Endothelial cell of umbilical vein (primary cell): ENCODE results near the gene RBM18. TPM values are rescaled to one million over a fixed set of nuclear protein-coding genes. Genes with fewer than 3 reads are reported as not detected.

Source experiments
- BruUV-seq: library from RNA; stranded (reverse); fragments of 400-500 nt; replicated peaks from 2 replicates; lab custom pipeline; 2021; lab: Mats Ljungman, UMichigan
- CTCF ChIA-PET: fragments of 300-600, 350-600 bp; sonication (Branson Sonifier 250); formaldehyde crosslinking; loops from one replicate; lab custom pipeline; 2021; ENCODE audit warnings: antibody characterized with exemption, inconsistent platforms; lab: Charles Lee
- POLR2A ChIA-PET: fragments of 300-600, 350-600 bp; sonication (Branson Sonifier 250); formaldehyde crosslinking; loops from one replicate; lab custom pipeline; 2021; ENCODE audit warnings: antibody characterized with exemption, inconsistent platforms; lab: Charles Lee
- DNase-seq: peaks from one replicate; pipeline ENCODE4 v3.0.0-alpha.2; 2011; ENCODE audit warnings: low read depth, low spot score
- FAIRE-seq: peaks from 2 replicates; lab custom pipeline; 2011; peaks lifted over from hg19 to GRCh38; lab: Jason Lieb, UNC
- H2AFZ ChIP-seq: 2 replicates; pipeline ENCODE4 v1.6.0; 2012; ENCODE audit warnings: low read depth, low read length, control low read depth, inconsistent platforms
- H3K27ac ChIP-seq: 2 replicates; pipeline ENCODE4 v1.5.1; 2011; ENCODE audit warnings: low read depth, mild to moderate bottlenecking, control low read depth, low read length, moderate library complexity; ENCODE audit not compliant: insufficient read depth
- H3K27me3 ChIP-seq, 2 experiments: 2 replicates each; pipeline versions ENCODE4 v1.6.0 to v1.6.1; 2011; ENCODE audit warnings: low read length in 2 of 2, mixed read lengths in 1 of 2; ENCODE audit not compliant: control insufficient read depth in 2 of 2, insufficient read depth in 2 of 2
- H3K36me3 ChIP-seq, 2 experiments: 2 replicates in 1 of 2; 3 replicates in 1 of 2; pipeline ENCODE4 v1.5.1; 2011; ENCODE audit warnings: low read length in 2 of 2, mild to moderate bottlenecking in 1 of 2, moderate library complexity in 1 of 2; ENCODE audit not compliant: control insufficient read depth in 2 of 2, insufficient read depth in 2 of 2; ENCODE audit errors: extremely low read depth in 1 of 2
- H3K4me1 ChIP-seq: 3 replicates; pipeline ENCODE4 v1.5.1; 2011; ENCODE audit warnings: mild to moderate bottlenecking, low read length; ENCODE audit not compliant: control insufficient read depth, insufficient read depth; ENCODE audit errors: extremely low read depth
- H3K4me2 ChIP-seq: 2 replicates; pipeline ENCODE4 v1.6.1; 2011; ENCODE audit warnings: low read length, control low read depth, mixed read lengths; ENCODE audit not compliant: insufficient read depth
- H3K4me3 ChIP-seq, 3 experiments: fragments of 200-600 bp in 1 of 3; sonication (generic), shearing (Covaris generic) in 1 of 3; replicated peaks in 1 of 3; 2 replicates each; pipeline ENCODE4 v1.5.1; 2011 to 2016; ENCODE audit warnings: control low read depth in 3 of 3, low read length in 3 of 3, mild to moderate bottlenecking in 2 of 3, inconsistent platforms in 1 of 3, low read depth in 1 of 3, moderate library complexity in 1 of 3; ENCODE audit not compliant: insufficient read depth in 1 of 3
- H3K79me2 ChIP-seq: 2 replicates; pipeline ENCODE4 v1.6.0; 2012; ENCODE audit warnings: low read length, inconsistent platforms; ENCODE audit not compliant: control insufficient read depth, insufficient read depth
- H3K9ac ChIP-seq: replicated peaks from 2 replicates; pipeline ENCODE3; 2011; ENCODE audit warnings: low read length, control low read depth; ENCODE audit not compliant: insufficient read depth; ENCODE audit errors: extremely low read depth
- H3K9me1 ChIP-seq: replicated peaks from 3 replicates; pipeline ENCODE4 v1.6.0; 2011; ENCODE audit warnings: mild to moderate bottlenecking, low read length; ENCODE audit not compliant: control insufficient read depth, insufficient read depth; ENCODE audit errors: extremely low read depth
- H3K9me3 ChIP-seq: replicated peaks from 2 replicates; pipeline ENCODE4 v1.5.1; 2012; ENCODE audit warnings: low read length, inconsistent platforms; ENCODE audit not compliant: control insufficient read depth, insufficient read depth
- H4K20me1 ChIP-seq: replicated peaks from 2 replicates; pipeline ENCODE3; 2011; ENCODE audit warnings: mild to moderate bottlenecking, low read length; ENCODE audit not compliant: control insufficient read depth, insufficient read depth; ENCODE audit errors: extremely low read depth
- EZH2 ChIP-seq: IDR thresholded peaks from 2 replicates; pipeline ENCODE4 v1.6.1; 2012; ENCODE audit warnings: borderline replicate concordance, low read depth, mild to moderate bottlenecking, moderate library complexity, low read length, inconsistent platforms; ENCODE audit not compliant: severe bottlenecking
- FOS ChIP-seq: IDR thresholded peaks from 2 replicates; pipeline ENCODE4 v1.6.1; 2011; ENCODE audit warnings: mild to moderate bottlenecking, low read length, moderate library complexity, borderline replicate concordance; ENCODE audit not compliant: insufficient read depth
- GATA2 ChIP-seq: IDR thresholded peaks from 2 replicates; pipeline ENCODE4 v1.7.0; 2011; ENCODE audit warnings: low read depth, mild to moderate bottlenecking, moderate library complexity, mixed read lengths, low read length; ENCODE audit not compliant: insufficient read length, insufficient read depth
- JUN ChIP-seq: IDR thresholded peaks from 2 replicates; pipeline ENCODE4 v1.6.1; 2011; ENCODE audit warnings: borderline replicate concordance, low read depth; ENCODE audit not compliant: insufficient read length, insufficient read depth
- MYC ChIP-seq: IDR thresholded peaks from one replicate; pipeline ENCODE4 v1.6.1; 2011; ENCODE audit warnings: mild to moderate bottlenecking, low read depth, low read length
- POLR2A ChIP-seq: IDR thresholded peaks from 2 replicates; pipeline ENCODE4 v1.6.1; 2012; ENCODE audit warnings: low read depth, mild to moderate bottlenecking, control low read depth, low read length
- POLR2AphosphoS5 ChIP-seq: IDR thresholded peaks from 2 replicates; pipeline ENCODE4 v1.6.1; 2012; ENCODE audit warnings: low read depth, mild to moderate bottlenecking, control low read depth, low read length, moderate library complexity; ENCODE audit not compliant: insufficient read depth
- dilution Hi-C: fragments of 300-500 bp; cut with MboI; formaldehyde crosslinking; loops from one replicate; pipeline ENCODE4 v1.15.0; 2019; ENCODE audit warnings: low sequenced_read_pairs; ENCODE audit not compliant: extremely low pct_ligation_motif_present
- intact Hi-C: fragments of 100-400 bp; cut with micrococcal nuclease; formaldehyde crosslinking; loops from one replicate; pipeline ENCODE4 v1.10.0; 2022
- polyA plus RNA-seq, 4 experiments: library from polyadenylated mRNA; depleted of rRNA in 3 of 4; stranded (reverse) in 3 of 4; unstranded in 1 of 4; fragments of >200 nt; gene quantifications; 2 replicates each; pipeline versions ENCODE4 v1.2.1 to v1.2.3, GENCODE V29; 2011 to 2012; ENCODE audit warnings: missing spikeins in 1 of 4
- total RNA-seq: library from RNA; stranded (reverse); gene quantifications from 2 replicates; pipeline ENCODE4 v1.2.3, GENCODE V29; 2021
- TF ChIP-seq, protein P1 (sequence below), 2 donors: IDR thresholded peaks; 1 replicate in 1 of 2; 2 replicates in 1 of 2; pipeline ENCODE4 v1.5.1; 2011; ENCODE audit warnings: low read length in 2 of 2, mild to moderate bottlenecking in 2 of 2, moderate library complexity in 2 of 2, control low read depth in 1 of 2, inconsistent platforms in 1 of 2, low read depth in 1 of 2; ENCODE audit not compliant: insufficient read depth in 1 of 2; ENCODE audit errors: extremely low read depth in 1 of 2
- TF ChIP-seq, protein P2 (sequence below): IDR thresholded peaks from 2 replicates; pipeline ENCODE4 v1.6.1; 2011; ENCODE audit not compliant: insufficient read depth, insufficient read length

RBM18 gene
- total and polyA plus RNA-seq, 2 donors (not counting 3 experiments of a cell fraction or from before 2014, with no cell fraction given), result 7.9 to 26.9 TPM

DNA sequence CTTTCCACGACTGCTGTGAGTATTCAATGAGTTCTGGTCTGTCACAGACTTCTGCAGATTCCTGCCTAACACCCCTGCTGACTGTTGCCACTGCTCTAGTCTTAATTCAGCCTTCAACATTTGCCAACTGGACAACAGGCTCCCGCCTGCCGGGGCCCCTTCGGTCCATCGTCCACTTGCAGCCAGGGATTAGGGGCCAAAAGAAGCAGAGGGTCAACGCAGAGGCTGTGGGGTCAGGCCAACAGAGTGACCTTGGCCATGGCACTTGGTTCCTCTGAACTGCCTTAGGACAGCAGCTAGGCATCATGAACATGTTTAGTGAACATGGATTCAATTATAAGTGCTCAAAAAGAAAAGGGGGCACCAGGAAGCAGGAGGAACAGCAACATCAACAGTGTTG is 76.3 kb downstream of the RBM18 start:
- Histone ChIP-seq H3K4me3 (no peak overlapping the region), H3K27ac (no peak overlapping the region), H3K79me2 (no peaks in the 10 kb centered on the region), H3K9ac (no peak overlapping the region), H4K20me1 (no peaks in the 10 kb centered on the region), H3K36me3 (no peaks in the 10 kb centered on the region), H3K9me1 (no peaks in the 10 kb centered on the region), H3K4me2 (no peak overlapping the region), H3K9me3 (no peaks in the 10 kb centered on the region), H3K4me1 (no peaks in the 10 kb centered on the region), H2AFZ (no peak overlapping the region), H3K27me3 (peaks cover 0 to 8% of the 10 kb centered on the region in 2 experiments)
- POLR2A ChIA-PET, result no interaction called here
- DNase-seq, result no peak
- CTCF ChIA-PET, result interaction anchor here (0.7 to 1.4 kb wide), 3 partner anchors 18 to 162 kb away, joined by 3 read pairs; no protein-coding TSS in a partner anchor
- FAIRE-seq, result no peak
- dilution Hi-C loops, result no loop called here
- TF ChIP-seq POLR2A, result no peak
- TF ChIP-seq GATA2, result no peak
- TF ChIP-seq EZH2, result no peak
- TF ChIP-seq POLR2AphosphoS5, result no peak
- no peak for TF ChIP-seq FOS
- TF ChIP-seq MYC, result no peak
- TF ChIP-seq, protein P1, sequence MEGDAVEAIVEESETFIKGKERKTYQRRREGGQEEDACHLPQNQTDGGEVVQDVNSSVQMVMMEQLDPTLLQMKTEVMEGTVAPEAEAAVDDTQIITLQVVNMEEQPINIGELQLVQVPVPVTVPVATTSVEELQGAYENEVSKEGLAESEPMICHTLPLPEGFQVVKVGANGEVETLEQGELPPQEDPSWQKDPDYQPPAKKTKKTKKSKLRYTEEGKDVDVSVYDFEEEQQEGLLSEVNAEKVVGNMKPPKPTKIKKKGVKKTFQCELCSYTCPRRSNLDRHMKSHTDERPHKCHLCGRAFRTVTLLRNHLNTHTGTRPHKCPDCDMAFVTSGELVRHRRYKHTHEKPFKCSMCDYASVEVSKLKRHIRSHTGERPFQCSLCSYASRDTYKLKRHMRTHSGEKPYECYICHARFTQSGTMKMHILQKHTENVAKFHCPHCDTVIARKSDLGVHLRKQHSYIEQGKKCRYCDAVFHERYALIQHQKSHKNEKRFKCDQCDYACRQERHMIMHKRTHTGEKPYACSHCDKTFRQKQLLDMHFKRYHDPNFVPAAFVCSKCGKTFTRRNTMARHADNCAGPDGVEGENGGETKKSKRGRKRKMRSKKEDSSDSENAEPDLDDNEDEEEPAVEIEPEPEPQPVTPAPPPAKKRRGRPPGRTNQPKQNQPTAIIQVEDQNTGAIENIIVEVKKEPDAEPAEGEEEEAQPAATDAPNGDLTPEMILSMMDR (IDR thresholded peaks at IDR 0.05; ENCODE audit: extremely low read depth in 1 of 2, insufficient read depth in 1 of 2, low read depth in 1 of 2, low read length in 2 of 2), result no peak
- no peak for TF ChIP-seq JUN
- TF ChIP-seq, protein P2, sequence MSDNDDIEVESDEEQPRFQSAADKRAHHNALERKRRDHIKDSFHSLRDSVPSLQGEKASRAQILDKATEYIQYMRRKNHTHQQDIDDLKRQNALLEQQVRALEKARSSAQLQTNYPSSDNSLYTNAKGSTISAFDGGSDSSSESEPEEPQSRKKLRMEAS, result no peak
- BruUV-seq, result no TSS peak
- intact Hi-C loops, result no loop called here

Other genes starting within 250 kb of the RBM18 start
- gene TTLL11, start 171.5 kb downstream of the RBM18 start, total RNA-seq, result 4.9 and 8.1 TPM in 2 replicates
- 5.0 and 5.1 TPM in 2 replicates for gene TTLL11, start 171.5 kb downstream of the RBM18 start, polyA plus RNA-seq
- 65.5 and 68.2 TPM in 2 replicates for gene NDUFA8, start 105.1 kb downstream of the RBM18 start, total RNA-seq
- 81.4 and 100 TPM in 2 replicates for gene NDUFA8, start 105.1 kb downstream of the RBM18 start, polyA plus RNA-seq
- not detected in 2 replicates for gene MORN5, start 104.9 kb downstream of the RBM18 start, total RNA-seq
- not detected in 2 replicates for gene MORN5, start 104.9 kb downstream of the RBM18 start, polyA plus RNA-seq
- 9.4 and 18.4 TPM in 2 replicates for gene LHX6, start 35.9 kb downstream of the RBM18 start, total RNA-seq
- gene LHX6, start 35.9 kb downstream of the RBM18 start, polyA plus RNA-seq, result 1.8 and 2.4 TPM in 2 replicates
- 36.4 and 36.5 TPM in 2 replicates for gene MRRF, start within 50 bp of the RBM18 start, total RNA-seq
- 24.2 and 27.2 TPM in 2 replicates for gene MRRF, start within 50 bp of the RBM18 start, polyA plus RNA-seq
- gene PTGS1, start 106.2 kb upstream of the RBM18 start, total RNA-seq, result 14.6 and 45.2 TPM in 2 replicates
- 37.6 and 43.9 TPM in 2 replicates for gene PTGS1, start 106.2 kb upstream of the RBM18 start, polyA plus RNA-seq
- not detected in 2 replicates for gene OR1J1, start 213.1 kb upstream of the RBM18 start, total RNA-seq
- gene OR1J1, start 213.1 kb upstream of the RBM18 start, polyA plus RNA-seq, result not detected in 2 replicates
- gene OR1J2, start 246.0 kb upstream of the RBM18 start, total RNA-seq, result not detected in 2 replicates
- not detected in 2 replicates for gene OR1J2, start 246.0 kb upstream of the RBM18 start, polyA plus RNA-seq